ENCODE results near the gene NELL1.

DNA sequence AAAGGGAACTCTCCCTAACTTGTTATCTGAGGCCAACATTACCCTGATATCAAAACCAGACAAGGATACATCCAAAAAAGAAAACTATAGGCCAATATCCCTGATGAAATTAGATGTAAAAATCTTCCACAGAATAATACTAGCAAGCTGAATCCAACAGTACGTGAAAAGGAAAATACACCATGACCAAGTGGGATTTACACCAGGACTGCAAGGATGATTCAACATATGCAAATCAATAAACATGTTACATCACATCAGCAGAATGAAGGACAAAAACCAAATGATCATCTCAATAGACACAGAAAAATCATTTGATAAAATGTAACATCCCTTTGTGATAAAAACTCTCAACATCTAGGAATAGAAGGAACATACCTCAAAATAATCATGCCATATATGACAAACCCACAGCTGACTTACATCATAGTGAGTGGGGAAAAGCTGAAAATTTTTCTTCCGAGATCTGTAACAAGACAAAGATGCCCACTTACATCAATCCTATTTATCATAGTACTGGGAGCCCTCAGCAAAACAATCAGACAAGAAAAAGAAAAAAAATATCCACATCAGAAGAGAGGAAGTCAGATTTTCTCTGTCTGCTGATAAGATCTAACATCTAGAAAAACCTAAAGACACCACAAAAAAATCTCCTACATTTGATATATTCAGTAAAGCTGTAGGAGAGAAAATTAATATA lies 820.2 kb downstream of the NELL1 start:
- TF ChIP-seq CTCF (IDR thresholded peaks at IDR 0.05): no peak
- TF ChIP-seq POLR2A (IDR thresholded peaks at IDR 0.05): no peak
